Measurements from ENCODE around the gene CAMKK2. TPM values are rescaled to one million over a fixed set of nuclear protein-coding genes. Genes with fewer than 3 reads are reported as not detected.
A peak's percentile ranks its signal among the peaks of the same experiment; 100 is the strongest.

Gene CAMKK2
- polyA plus RNA-seq, 1 donor from 2014 or later, result 29.2 TPM

GRCh38 chr12:121297435-121297991 is 1.0 kb upstream of the CAMKK2 start:
- H2AFZ ChIP-seq (ENCODE audit: low read depth, low read length), result peak overlapping the region; percentile 43
- no peaks in the 10 kb centered on the region for H3K27me3 ChIP-seq (ENCODE audit: insufficient read depth, low read depth, low read length)
- no peaks in the 10 kb centered on the region for H3K9me2 ChIP-seq (ENCODE audit: insufficient read depth, low read length)
- H3K36me3 ChIP-seq (ENCODE audit: insufficient read depth, low read length), result no peaks in the 10 kb centered on the region
- H3K9ac ChIP-seq (ENCODE audit: low read length), result peak overlapping the region; percentile 72
- H3K4me2 ChIP-seq (ENCODE audit: low read length), result peak overlapping the region; percentile 61
- peak overlapping the region; percentile 90 for H3K4me3 ChIP-seq (ENCODE audit: low read length)
- no peaks in the 10 kb centered on the region for H4K20me1 ChIP-seq (ENCODE audit: insufficient read depth)
- H3K9me3 ChIP-seq (ENCODE audit: low read length), result no peaks in the 10 kb centered on the region
- peaks cover 10% of the 10 kb centered on the region for H3K79me2 ChIP-seq (replicated peaks; ENCODE audit: insufficient read depth, low read length)
- H3F3A ChIP-seq (ENCODE audit: insufficient read depth, low read length, poor library complexity, severe bottlenecking), result no peaks in the 10 kb centered on the region
- TF ChIP-seq POLR2AphosphoS5 (IDR thresholded peaks at IDR 0.05) (no peak), SMC3 (conservative IDR thresholded peaks at IDR 0.05; ENCODE audit: poor library complexity) (no peak), RAD21 (conservative IDR thresholded peaks at IDR 0.05) (no peak), CTCF (IDR thresholded peaks at IDR 0.05; ENCODE audit: poor library complexity, severe bottlenecking) (no peak), EP300 (conservative IDR thresholded peaks at IDR 0.05; ENCODE audit: poor library complexity, severe bottlenecking) (no peak), REST (IDR thresholded peaks at IDR 0.05; ENCODE audit: borderline replicate concordance) (no peak), TAF1 (IDR thresholded peaks at IDR 0.05; ENCODE audit: low read depth) (no peak), EZH2 (IDR thresholded peaks at IDR 0.05; ENCODE audit: borderline replicate concordance, insufficient read depth, low read length, poor library complexity, severe bottlenecking) (no peak), MXI1 (conservative IDR thresholded peaks at IDR 0.05; ENCODE audit: poor library complexity, severe bottlenecking) (no peak)
- peak overlapping the region; percentile 59 for H3K27ac ChIP-seq (ENCODE audit: low read length)

- peaks cover 10% of the 10 kb centered on the region for H3K79me2 ChIP-seq (replicated peaks; ENCODE audit: insufficient read depth, low read length)
- peak overlapping the region; percentile 96 for H3K4me3 ChIP-seq (ENCODE audit: low read length)
- H4K20me1 ChIP-seq (ENCODE audit: insufficient read depth), result no peaks in the 10 kb centered on the region
- H3F3A ChIP-seq (ENCODE audit: insufficient read depth, low read length, poor library complexity, severe bottlenecking), result no peaks in the 10 kb centered on the region
- H3K9me3 ChIP-seq (ENCODE audit: low read length), result no peaks in the 10 kb centered on the region
- H3K27ac ChIP-seq (ENCODE audit: low read length), result peak overlapping the region; percentile 17
- peak overlapping the region; percentile 77 for H3K9ac ChIP-seq (ENCODE audit: low read length)
- TF ChIP-seq TAF1 (IDR thresholded peaks at IDR 0.05; ENCODE audit: low read depth), result peak; percentile 8
- TF ChIP-seq SMC3 (conservative IDR thresholded peaks at IDR 0.05; ENCODE audit: poor library complexity), result no peak
- TF ChIP-seq EP300 (conservative IDR thresholded peaks at IDR 0.05; ENCODE audit: poor library complexity, severe bottlenecking), result no peak
- peak; percentile 3 for TF ChIP-seq POLR2AphosphoS5 (IDR thresholded peaks at IDR 0.05)
- TF ChIP-seq RAD21 (conservative IDR thresholded peaks at IDR 0.05), result no peak
- no peak for TF ChIP-seq EZH2 (IDR thresholded peaks at IDR 0.05; ENCODE audit: borderline replicate concordance, insufficient read depth, low read length, poor library complexity, severe bottlenecking)
- TF ChIP-seq REST (IDR thresholded peaks at IDR 0.05; ENCODE audit: borderline replicate concordance), result no peak
- no peak for TF ChIP-seq CTCF (IDR thresholded peaks at IDR 0.05; ENCODE audit: poor library complexity, severe bottlenecking)
- TF ChIP-seq MXI1 (conservative IDR thresholded peaks at IDR 0.05; ENCODE audit: poor library complexity, severe bottlenecking), result peak; percentile 99
- H3K27me3 ChIP-seq (ENCODE audit: insufficient read depth, low read depth, low read length), result no peaks in the 10 kb centered on the region
- no peaks in the 10 kb centered on the region for H3K9me2 ChIP-seq (ENCODE audit: insufficient read depth, low read length)
- no peaks in the 10 kb centered on the region for H3K36me3 ChIP-seq (ENCODE audit: insufficient read depth, low read length)
- H3K4me2 ChIP-seq (ENCODE audit: low read length), result peak overlapping the region; percentile 94
- H2AFZ ChIP-seq (ENCODE audit: low read depth, low read length), result peak overlapping the region; percentile 40
Measured at GRCh38 chr12:121295746-121296617, 527 bp downstream of the CAMKK2 start.
